ENCODE results near the gene STXBP4.

The STXBP4 gene

GRCh38 chr17:54950116-54950515, 18.4 kb upstream of the STXBP4 start:
- H3K4me1 ChIP-seq (ENCODE audit: low read depth, poor library complexity, severe bottlenecking), result peaks cover 24% of the 10 kb centered on the region
- H3K9ac ChIP-seq, result no peak overlapping the region
- no peak overlapping the region for H3K27ac ChIP-seq
- H2AFZ ChIP-seq (ENCODE audit: low read depth), result no peak overlapping the region
- H3K36me3 ChIP-seq (ENCODE audit: insufficient read depth), result no peaks in the 10 kb centered on the region
- H4K20me1 ChIP-seq (ENCODE audit: insufficient read depth), result no peaks in the 10 kb centered on the region
- no peaks in the 10 kb centered on the region for H3K79me2 ChIP-seq (ENCODE audit: insufficient read depth, low read depth)
- TF ChIP-seq CTCF (conservative IDR thresholded peaks at IDR 0.05; ENCODE audit: low read depth, low read length), result no peak
- no peak overlapping the region for H3K4me2 ChIP-seq
- no peaks in the 10 kb centered on the region for H3K27me3 ChIP-seq (ENCODE audit: insufficient read depth, low read depth)
- H3K4me3 ChIP-seq (IDR thresholded peaks at IDR 0.05; ENCODE audit: insufficient read depth, low read depth, low read length), result no peak overlapping the region

DNA sequence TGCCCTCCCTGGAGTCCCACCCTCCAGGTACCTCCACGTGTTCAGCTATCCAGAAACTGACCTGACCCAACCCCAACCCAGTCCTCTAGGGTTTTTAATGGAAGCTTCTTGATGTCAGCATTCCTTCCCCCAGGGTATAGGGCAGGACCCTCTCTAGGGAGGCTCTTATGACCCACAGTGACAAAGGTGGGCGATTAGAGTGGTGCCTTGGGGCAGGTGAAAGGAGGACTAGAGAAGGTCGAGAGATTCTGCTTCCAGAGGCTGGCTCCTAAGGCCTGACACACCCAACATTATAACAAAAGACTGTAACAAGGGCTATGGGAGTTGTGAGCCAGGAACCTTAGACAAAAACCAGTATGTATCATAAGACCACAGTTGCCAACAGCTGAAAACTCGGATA, 17.3 kb upstream of the STXBP4 start:
- H4K20me1 ChIP-seq (ENCODE audit: insufficient read depth), result no peaks in the 10 kb centered on the region
- no peak overlapping the region for H2AFZ ChIP-seq (ENCODE audit: low read depth)
- no peak for TF ChIP-seq CTCF (conservative IDR thresholded peaks at IDR 0.05; ENCODE audit: low read depth, low read length)
- no peaks in the 10 kb centered on the region for H3K27me3 ChIP-seq (ENCODE audit: insufficient read depth, low read depth)
- peaks cover 13% of the 10 kb centered on the region for H3K4me1 ChIP-seq (ENCODE audit: low read depth, poor library complexity, severe bottlenecking)
- no peak overlapping the region for H3K4me3 ChIP-seq (IDR thresholded peaks at IDR 0.05; ENCODE audit: insufficient read depth, low read depth, low read length)
- no peaks in the 10 kb centered on the region for H3K79me2 ChIP-seq (ENCODE audit: insufficient read depth, low read depth)
- H3K9ac ChIP-seq, result no peak overlapping the region
- no peak overlapping the region for H3K4me2 ChIP-seq
- no peaks in the 10 kb centered on the region for H3K36me3 ChIP-seq (ENCODE audit: insufficient read depth)
- H3K27ac ChIP-seq, result no peak overlapping the region

- Histone ChIP-seq H2AFZ (ENCODE audit: low read depth) (no peak overlapping the region), H3K27me3 (ENCODE audit: insufficient read depth, low read depth) (no peaks in the 10 kb centered on the region), H3K4me1 (ENCODE audit: low read depth, poor library complexity, severe bottlenecking) (no peaks in the 10 kb centered on the region), H4K20me1 (ENCODE audit: insufficient read depth) (no peaks in the 10 kb centered on the region), H3K27ac (no peak overlapping the region), H3K36me3 (ENCODE audit: insufficient read depth) (no peaks in the 10 kb centered on the region), H3K4me2 (no peak overlapping the region), H3K4me3 (IDR thresholded peaks at IDR 0.05; ENCODE audit: insufficient read depth, low read depth, low read length) (no peak overlapping the region), H3K79me2 (ENCODE audit: insufficient read depth, low read depth) (no peaks in the 10 kb centered on the region), H3K9ac (no peak overlapping the region)
- no peak for TF ChIP-seq CTCF (conservative IDR thresholded peaks at IDR 0.05; ENCODE audit: low read depth, low read length)
These were observed 11.8 kb upstream of the STXBP4 start for GRCh38 chr17:54956791-54957190.

DNA sequence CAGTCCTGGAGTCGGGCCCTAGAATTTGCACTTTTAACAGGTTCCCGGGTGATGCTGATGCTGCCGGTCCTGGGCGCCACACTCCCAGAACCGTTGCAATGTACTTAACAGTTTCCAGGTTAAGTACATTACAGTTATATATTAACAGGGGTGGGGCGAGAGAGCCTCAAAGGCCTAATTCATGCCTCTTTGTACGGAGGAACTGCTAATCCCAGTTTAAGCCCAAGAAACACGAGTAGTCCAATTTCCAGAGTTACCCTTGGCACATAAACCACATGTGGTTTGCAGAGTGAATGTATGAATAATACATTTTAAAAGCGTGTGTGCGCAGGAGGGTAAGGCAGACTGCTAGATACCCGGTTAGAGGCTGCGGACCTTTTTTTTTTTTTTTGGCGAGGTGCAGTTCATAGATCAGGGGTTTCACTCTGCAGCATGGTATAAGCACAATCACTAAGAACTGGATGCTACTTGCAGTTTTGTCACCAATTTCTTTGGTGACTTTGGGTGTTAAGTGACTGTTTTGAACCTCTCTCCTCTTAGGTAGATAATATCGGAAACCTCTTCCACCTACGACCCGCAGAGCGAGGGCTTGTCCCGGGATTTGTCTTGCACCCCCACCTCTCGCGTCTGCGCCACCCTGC, 824 bp upstream of the STXBP4 start:
- Histone ChIP-seq H2AFZ (ENCODE audit: low read depth) (peak overlapping the region; percentile 97), H4K20me1 (ENCODE audit: insufficient read depth) (no peaks in the 10 kb centered on the region), H3K4me1 (ENCODE audit: low read depth, poor library complexity, severe bottlenecking) (peaks cover 24% of the 10 kb centered on the region), H3K36me3 (ENCODE audit: insufficient read depth) (peaks cover 12% of the 10 kb centered on the region; the same call in 1 of the 2 replicates), H3K4me2 (peak overlapping the region; percentile 76), H3K9ac (peak overlapping the region; percentile 83), H3K27me3 (ENCODE audit: insufficient read depth, low read depth) (no peaks in the 10 kb centered on the region), H3K79me2 (ENCODE audit: insufficient read depth, low read depth) (peaks cover 44% of the 10 kb centered on the region), H3K27ac (peak overlapping the region; percentile 72), H3K4me3 (IDR thresholded peaks at IDR 0.05; ENCODE audit: insufficient read depth, low read depth, low read length) (no peak overlapping the region)
- TF ChIP-seq CTCF (conservative IDR thresholded peaks at IDR 0.05; ENCODE audit: low read depth, low read length), result peak; percentile 53; the same call in 1 of the 2 replicates

Data from KMS-11 (cell line).